GM18502 (cell line): ENCODE data around the gene MVB12B.

Source experiments
- ATAC-seq: cut with Tn5 transposase; IDR thresholded peaks from one replicate; pipeline ENCODE4 v1.9.1; 2021; ENCODE audit warnings: mild to moderate bottlenecking; ENCODE audit not compliant: unreplicated experiment, poor library complexity

MVB12B gene

DNA sequence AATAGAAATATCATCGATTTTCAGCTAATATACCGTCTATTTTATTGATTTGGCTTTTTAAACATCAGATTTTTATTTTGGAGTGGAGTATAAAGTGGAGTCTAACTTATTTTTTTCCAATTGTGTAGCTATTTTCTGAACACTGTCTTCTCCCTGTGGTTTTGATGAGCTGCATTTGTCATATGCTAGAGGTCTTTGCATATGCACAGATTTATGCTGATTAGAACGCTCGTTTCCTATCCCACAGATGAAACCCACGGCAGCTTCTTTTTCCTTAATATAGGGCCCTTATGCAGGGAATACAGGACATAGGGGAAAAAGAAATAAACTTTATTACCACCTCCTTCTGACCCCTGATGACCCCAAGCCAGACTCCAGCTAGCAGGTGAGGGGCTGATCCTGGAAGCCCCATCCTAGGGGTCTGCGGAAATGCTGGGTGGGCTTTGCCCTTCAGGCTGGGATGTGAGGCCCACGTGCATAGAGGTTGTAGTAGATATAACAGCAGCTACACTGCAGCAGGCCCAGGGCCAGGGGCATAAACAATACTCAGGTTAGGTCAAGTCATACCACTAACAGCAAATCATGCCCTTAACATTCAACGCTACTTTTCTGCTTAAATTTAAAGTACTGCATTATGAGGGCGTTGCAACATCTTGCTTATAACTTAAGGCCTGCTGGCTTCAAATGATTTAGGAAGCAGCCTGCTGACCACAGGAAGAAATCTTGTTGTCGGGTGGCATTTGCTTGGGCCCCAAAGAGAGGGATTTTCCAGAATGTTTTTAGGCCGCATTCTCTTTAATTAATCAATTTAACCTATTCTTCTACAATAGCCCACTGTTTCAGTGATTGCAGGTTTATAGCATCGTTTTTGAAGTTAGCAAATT is 28.5 kb downstream of the MVB12B start:
- ATAC-seq = no peak

DNA sequence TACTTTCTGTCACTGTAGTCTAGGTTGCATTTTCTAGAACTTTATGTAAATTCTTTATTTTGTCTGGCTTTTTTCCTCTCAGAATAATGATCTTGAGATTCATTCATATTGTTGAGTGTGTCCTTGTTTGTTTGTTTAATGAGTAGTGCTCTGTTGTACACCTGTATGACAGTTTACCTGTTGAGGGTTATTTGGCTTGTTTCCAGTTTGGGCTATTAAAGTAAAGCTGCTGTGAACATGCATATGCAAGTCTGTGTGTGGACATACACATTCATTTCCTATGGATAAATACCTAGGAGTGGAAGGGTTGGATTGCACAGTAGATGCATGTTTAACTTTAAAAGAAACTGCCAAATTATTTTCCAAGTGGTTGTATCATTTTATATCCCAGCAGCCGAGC is 30.4 kb downstream of the MVB12B start:
- no peak for ATAC-seq

DNA sequence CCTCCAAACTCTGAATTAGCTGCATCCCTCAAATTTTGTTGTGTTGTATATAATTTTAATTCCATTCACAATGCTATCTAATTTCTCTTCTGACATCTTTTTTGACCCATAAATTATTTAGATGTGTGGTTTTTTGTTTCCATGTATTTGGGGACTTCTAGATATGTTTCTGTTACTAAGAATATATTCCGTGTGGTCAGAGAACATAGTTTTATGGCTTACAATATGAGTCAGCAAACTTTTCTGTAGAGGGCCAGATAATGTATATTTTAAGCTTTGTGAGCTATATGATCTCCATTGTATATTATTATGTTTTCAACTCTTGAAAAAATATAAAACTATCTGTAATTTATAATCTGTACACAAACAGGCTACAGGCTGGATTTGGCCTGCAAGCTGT is 33.4 kb downstream of the MVB12B start:
- no peak for ATAC-seq

DNA sequence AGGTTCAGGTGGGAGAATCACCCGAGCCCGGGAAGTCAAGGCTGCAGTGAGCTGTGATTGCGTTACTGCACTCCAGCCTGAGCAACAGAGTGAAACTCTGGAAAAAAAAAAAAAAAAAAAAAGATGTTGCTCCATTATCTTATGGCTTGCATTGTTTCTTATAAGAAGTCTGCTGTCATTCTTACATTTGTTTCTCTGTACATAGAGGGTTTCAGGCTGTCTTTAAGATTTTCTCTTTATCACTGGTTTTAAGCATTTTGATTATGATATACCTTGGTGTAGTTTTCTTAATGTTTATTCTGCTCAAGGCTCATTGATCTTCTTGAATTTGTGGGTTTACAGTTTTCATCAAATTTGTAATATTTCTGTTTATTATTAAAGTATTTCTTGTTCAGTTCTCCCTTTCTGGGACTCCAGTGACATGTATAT is 35.2 kb downstream of the MVB12B start:
- ATAC-seq = no peak

DNA sequence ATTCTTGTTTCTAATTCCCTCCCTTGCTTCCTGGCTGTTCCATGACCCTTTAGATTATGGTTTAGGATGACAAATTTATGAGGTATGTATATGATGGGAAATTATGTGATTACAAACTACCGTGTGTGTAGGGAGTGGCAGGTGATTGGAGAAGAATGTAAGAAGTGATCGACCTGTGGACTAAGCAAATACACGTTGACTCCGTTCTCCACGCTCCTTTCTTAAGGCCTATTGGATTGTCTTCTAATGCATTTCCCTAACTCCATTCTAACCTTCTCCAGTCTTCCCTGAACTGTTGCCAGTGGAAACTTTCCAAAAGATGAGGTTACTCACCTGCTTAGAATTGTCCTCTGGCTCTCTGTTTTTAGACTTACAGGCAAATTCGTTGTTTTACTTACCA is 36.6 kb downstream of the MVB12B start:
- no peak for ATAC-seq

DNA sequence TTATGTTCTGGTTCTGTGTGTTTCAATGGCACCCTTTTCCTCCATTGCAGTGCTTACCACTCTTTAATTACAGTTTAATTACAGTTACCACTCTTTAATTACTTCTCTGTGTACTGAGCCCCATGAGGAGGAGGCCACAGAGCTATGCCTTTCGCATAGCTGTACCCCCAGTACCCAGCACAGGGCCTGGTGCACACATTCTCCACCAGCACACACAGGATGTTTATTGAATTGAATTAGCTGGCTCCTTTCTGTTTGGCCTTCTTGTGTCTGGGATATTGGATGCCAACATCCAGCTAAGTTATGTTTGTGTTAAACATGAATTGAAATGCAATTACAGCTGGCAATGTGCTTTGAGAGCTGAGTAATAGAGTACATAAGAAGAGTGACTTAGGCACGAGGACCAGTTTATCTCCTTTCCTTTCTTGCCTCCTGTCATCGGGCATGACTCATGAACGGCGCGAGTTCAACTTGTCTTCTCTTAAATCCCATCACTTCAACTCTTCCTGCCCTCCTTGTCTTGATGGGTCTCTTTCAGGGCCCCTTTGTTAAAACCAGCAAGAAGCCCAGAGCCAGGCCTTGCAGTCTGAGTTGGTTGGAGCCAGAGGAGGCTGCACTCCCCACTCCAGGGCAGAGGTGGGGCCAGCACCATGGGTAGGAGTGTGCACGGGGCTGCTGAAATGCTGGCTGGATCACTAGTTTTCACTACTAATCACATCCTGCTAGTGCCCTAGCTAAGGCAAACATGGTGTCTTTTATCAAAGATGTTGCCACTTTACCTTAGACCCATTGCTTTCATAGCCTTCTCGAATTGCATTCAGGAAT is 37.4 kb downstream of the MVB12B start:
- no peak for ATAC-seq

DNA sequence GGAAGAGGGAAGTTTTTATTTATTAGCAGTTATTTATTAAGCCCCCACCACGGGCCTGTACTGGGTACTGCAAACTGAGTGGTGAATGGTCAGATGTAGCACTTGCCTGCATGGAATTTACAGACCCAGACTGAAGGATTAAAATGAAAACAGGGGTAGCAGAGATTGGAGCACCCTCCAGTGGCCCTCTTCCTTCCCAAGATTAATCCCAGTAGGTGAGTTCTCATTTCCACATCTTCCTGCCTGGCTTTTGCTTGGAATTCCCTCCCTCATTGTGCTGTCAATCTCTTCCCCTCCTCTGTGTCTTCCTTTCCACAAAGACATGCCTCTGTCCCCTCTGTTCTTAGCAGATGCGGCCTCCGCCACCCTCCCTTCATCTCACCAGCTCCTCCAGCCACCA is 39.2 kb downstream of the MVB12B start:
- ATAC-seq = no peak

DNA sequence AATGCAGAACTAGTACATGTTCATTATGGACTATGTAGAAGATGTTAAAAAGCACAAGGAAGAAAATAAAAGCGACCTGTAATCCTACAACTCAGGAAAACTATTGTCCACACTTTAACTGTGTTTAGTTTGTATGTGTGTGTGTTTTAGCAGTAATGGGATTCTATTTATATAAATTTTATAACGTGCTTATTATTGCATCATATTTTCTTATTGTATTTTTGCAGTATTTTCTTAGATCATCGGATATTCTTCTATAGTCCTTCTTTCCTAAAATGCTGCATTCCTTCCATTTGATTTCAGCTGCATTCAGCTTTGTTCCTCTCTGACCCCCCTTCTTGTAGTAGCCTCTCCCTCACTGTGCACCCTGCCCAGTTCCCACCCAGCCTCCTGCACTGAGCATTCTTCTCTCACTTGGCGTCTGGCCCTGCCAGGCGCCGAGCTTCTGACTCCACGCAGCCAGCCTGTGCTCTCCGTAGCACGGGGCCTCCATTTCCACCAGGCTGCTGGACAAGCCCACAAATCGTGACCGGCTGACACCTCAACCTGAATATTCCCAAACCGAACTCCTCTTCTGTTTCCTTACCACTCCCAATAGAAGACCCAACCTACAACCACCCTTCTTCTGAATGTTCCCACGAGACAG is 39.9 kb downstream of the MVB12B start:
- no peak for ATAC-seq

DNA sequence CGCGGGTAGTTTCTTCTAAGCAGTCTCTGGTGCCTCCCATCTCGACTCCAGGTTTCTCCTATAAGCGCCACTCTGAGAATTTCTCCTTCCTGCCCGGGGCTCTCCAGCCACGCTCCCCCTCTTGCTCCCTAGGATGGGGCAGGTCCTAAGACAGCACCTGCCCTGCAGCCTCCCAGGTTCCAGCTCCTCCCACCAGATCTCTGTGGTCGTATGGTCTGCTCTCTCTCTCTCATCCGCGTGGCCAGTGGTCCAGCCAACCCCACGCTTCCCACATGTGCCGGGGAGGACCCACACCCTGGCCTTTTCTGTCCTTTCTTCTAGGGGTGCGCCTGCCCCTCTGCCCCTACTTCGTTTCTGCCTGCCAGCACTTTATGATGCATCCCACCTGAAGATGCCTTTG is 40.5 kb downstream of the MVB12B start:
- ATAC-seq = no peak

DNA sequence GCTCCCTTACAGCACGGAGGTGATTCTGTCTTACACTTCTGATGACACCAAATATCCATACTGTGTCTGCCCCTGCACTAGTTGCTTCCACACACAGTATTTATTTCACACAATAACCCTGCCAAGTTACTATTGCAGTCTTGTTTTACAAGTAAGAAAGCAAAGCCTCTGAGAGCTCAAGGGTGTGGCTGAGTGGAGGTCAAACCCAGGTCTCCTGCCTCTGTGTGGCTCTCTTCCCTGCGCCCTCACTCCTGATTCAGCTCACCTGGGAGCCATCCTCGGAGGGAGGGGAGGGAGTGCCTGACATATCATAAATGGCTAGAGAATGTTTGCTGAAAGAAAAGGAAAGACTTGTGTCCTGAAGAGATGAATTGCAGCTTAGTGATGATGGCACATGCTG is 41.0 kb downstream of the MVB12B start:
- ATAC-seq = no peak

DNA sequence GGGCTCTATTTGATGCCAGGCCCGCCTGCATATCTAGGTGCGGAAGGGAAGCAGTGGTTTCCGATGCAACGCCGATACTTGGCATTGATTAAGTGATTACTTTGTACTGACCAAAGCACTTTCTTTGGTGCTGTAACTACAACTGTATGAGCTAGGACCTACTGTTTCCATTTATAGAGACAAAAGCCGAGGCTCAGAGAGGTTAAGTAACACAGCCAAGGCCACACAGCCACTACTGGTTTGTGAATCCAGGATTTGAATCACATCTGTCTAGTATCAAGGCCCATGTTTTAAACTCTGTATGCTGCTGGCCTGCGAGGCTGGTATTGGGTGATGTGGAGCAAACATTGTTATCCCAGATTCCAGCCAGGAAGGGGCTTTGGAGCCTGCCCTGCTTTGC is 41.4 kb downstream of the MVB12B start:
- no peak for ATAC-seq

DNA sequence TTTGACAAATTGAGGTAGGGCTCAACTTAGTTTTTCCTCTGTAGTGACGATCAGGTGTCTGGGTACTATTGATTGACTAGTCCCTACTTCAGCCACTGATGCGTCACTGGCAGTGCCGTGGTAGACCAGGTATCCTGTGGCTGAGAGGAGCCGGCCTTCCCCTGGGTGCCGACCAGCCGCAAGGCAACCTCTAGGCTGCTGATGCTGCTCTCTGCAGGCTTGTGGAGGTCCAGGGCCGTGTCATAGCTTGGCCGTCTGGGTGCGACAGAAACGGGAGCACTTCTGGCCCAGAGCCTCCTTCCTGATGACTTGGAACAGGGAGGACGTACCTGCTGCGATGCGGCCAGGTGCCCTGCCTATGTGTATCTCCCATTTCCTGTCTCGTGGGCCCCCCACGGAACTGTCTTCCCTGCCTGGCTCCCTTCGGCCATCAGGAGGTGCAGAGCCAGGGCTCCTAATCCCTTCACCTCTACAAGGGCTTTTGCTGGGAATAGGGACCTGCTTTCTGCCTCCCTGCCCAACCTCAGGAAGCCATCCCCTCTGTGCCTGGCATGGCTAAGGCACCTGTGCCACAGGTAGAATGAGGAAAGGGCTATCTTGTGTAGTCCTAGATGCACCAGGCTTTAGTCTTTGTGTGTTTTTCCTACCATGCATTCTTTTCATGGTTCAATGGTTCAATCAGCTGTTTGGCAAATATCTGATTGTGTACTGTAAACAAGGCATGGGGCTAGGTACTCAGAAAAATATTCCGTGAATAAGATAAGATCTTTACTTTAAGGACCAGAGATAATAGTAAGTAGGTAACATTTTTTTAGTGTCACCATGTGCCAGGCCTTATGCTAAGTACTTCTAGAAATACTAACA is 44.6 kb downstream of the MVB12B start:
- ATAC-seq = no peak

DNA sequence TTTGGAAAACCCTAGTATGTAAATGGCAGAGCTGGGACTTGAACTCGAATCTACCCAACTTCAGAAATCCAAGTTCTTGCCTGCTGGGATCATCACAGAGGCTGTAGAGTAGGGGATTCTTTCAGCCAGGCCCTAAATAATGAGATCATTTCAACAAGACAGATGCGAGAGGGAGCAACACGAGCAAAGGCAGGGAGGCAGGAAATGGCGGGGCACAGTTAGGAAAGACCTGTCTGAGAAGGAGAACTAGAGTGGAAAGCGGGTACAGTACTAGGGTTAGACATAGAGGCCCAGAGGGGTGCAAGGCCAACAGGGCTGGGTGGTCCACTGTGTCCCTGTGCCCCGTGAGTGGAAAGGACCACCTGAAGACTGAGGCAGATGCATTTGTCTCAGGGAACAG is 46.1 kb downstream of the MVB12B start:
- no peak for ATAC-seq

DNA sequence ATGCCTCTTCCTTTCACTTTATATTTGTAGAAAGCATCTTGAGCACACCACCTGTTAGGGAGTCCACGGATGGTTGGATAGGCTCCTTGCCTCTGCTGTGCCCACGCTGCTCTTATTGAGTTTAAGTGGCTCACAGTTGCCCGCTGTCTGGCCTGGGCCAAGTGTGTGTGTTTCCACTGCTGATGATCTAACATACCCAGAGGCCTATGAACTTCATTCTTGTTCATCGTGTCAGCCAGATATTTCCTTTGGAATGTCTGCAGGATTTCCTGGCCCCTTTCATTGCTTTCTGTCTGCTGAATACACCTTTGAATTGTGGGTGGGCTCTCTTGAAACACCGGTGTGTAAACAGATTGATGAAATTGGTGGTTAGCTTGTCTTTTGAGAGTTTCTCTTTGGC is 46.6 kb downstream of the MVB12B start:
- ATAC-seq = no peak

DNA sequence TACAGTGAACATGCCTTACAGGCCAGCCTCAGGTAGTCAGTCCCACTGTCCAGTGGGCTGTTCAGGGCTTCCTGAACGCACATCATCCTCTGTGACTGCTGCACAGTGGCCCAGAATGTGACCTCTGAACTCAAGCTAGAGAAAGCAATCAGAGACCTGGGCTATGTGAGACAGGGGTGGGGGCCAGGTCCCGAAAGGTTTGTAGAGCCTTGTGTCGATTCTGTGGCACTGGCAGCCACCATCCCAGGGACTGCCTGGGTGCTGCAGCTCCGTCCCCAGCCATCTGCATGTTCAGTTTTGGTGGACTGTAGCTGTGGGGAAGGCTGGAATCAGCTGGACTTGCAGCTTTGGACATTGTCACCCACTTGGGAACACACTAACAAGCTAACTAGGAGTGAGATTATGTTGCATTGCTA is 47.7 kb downstream of the MVB12B start:
- ATAC-seq = no peak

DNA sequence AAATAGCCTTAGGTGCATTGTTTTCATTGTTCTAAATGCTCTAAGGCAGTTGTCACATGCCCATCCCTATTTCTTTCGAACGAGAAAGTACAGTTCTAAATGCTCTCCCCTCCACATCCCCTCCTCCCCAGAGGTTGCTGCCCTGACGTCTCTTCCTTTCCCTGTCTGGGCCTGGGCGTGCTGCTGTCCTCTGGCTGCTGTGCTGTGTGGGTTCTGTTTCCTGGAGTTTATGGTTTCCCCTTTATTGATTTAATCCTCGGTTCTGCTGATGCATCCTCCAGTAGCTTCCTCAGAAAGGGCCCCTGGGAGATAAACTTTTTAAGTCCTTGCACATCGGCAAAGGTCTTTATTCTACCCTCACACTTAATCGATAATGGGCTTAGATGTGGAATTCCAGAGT is 48.8 kb downstream of the MVB12B start:
- no peak for ATAC-seq

DNA sequence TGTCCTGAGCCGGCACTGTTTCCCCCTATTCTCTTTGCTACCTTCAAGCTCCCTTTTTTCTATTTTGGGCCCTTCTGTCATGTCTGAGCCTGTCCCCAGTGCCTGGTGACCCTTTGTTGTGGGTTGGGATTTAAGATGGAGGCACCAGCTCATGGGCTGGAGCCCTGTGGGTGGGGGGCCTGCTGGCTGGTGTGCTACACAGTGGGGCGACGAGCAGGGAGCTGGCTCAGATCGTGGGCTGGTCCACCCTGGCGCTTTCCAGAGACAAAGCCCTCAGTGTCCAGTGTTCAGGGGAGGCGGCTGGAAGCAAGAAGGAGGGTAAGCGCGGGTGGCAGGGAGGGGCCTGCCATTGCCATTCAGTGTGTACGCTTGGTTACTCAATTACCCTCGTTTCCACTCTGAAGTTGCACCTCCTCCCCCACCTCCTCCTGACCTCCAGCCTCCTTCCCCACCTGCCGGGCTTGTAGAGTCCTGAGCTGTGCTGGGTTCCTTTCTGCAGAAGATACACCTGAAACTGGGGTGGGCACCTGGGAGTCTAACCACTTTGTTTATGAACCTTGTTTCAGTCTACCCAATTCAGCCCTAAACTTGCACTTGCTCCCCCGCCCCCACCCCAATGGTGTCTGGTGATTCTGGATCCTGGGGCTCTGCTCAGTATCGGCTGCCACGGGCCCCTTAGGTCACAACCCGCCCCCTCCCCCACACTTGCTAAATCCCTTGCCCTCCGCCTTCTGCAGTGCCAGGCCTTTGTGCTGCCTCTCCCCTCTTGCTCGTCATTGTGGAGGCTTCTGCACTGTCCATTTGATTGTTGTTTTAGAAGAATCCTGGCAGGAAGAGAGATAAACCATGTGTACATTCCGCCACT is 49.9 kb downstream of the MVB12B start:
- no peak for ATAC-seq

DNA sequence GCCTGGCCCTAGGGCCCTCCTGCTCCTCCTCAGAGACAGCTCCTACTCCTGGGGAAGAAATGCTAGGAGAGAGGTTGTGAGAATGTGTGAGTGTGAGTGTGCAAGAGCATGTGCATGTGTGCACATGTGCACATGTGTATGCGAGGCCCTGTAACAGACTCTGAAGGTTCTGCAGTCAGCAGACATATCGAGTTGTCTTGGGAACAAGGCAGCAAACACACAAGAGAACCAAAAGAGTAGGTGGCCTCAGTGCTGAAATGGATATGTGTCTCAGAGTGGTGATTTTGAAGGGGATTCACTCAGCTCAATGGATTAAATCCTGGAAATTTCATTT is 50.5 kb downstream of the MVB12B start:
- no peak for ATAC-seq

DNA sequence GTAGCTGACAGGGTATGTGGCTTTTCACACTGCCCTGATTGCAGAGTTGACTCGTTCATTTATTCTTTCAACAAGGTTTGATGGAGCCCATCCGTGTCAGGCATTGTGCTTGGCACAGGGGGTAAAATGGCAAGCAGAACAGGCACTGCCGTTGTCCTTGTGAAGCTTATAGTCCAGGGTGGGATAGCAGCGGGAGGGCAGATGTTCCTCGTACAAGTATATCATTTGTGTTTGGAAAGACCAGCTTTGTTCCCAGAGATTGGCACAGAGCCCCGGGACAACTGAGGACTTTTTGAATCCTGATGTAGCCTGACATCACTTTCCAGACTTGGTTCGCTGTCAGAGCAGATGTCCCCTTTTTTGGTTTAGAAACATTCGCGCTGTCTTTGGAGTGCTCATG is 50.9 kb downstream of the MVB12B start:
- ATAC-seq = no peak
